Muscle layer of colon (tissue), 2 donors: ENCODE measurements around the gene ABTB2.

Experiments used
- H3K27ac ChIP-seq: one replicate; pipeline ENCODE4 v1.7.0; 2013; ENCODE audit warnings: low read depth, mild to moderate bottlenecking, low read length, moderate library complexity
- H3K27me3 ChIP-seq, 2 donors: one replicate each; pipeline ENCODE4 v1.7.0; 2013; ENCODE audit warnings: low read length in 2 of 2, mild to moderate bottlenecking in 2 of 2; ENCODE audit not compliant: insufficient read depth in 2 of 2, control insufficient read depth in 1 of 2
- H3K36me3 ChIP-seq: one replicate; pipeline ENCODE4 v1.7.0; 2013; ENCODE audit warnings: mild to moderate bottlenecking, low read length; ENCODE audit not compliant: insufficient read depth
- H3K4me1 ChIP-seq: one replicate; pipeline ENCODE4 v1.7.0; 2013; ENCODE audit warnings: mild to moderate bottlenecking, low read length; ENCODE audit not compliant: insufficient read depth
- H3K4me3 ChIP-seq, 2 donors: one replicate each; pipeline ENCODE4 v1.7.0; 2013; ENCODE audit warnings: low read length in 2 of 2, low read depth in 1 of 2, mild to moderate bottlenecking in 1 of 2, moderate library complexity in 1 of 2
- H3K9ac ChIP-seq: one replicate; pipeline ENCODE4 v1.7.0; 2013; ENCODE audit warnings: low read length
- H3K9me3 ChIP-seq: one replicate; pipeline ENCODE4 v1.7.0; 2013; ENCODE audit warnings: mild to moderate bottlenecking, low read length
- donor health status: abdominal sarcoma.
- donor health status: Adenocarcinoma of cecum.

ABTB2 gene

DNA sequence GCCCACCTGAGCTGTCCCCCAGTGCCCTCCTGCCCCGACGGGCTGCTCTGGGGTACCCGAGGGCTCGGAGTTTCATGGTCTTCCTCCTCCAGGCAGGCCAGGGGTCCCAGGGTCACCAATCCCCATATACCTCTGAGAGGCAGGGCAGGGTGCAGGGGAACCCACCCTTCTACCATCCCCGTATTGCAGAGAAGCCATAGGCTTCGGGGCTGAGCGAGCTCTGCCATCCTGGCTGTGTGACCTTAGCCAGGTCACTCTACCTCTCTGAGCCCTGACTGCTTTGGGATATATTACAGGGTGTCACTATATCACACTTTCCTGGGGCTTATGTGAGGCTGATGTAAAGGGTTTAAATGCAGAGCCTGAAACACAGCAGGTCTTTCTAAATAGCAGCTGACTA lies 195.0 kb downstream of the ABTB2 start:
- peaks cover 11% of the 10 kb centered on the region for H3K36me3 ChIP-seq

DNA sequence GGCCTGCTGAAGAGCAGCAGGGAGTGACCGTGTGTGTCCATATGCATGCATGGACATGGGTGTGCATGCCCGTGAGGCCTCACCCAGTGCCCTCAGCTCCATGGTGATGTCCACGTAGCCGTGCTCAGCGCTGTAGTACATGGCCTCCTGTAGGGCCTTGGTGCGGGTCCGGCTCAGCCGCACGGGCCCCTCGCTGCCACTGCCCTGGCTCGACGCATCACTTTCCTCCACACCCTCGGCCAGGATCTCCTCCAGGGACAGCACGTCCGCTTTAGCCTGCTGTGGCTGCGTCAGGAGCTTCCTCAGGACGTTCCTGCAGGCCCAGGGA lies 195.4 kb downstream of the ABTB2 start:
- Histone ChIP-seq H3K4me3 (no peak overlapping the region), H3K36me3 (peaks cover 11% of the 10 kb centered on the region), H3K27me3 (no peaks in the 10 kb centered on the region), H3K27ac (no peak overlapping the region), H3K9me3 (no peaks in the 10 kb centered on the region), H3K9ac (no peak overlapping the region), H3K4me1 (no peaks in the 10 kb centered on the region)

More for the DNA sequence above, 195.0 kb downstream of the ABTB2 start:
- Histone ChIP-seq H3K27me3 (no peaks in the 10 kb centered on the region), H3K4me3 (no peak overlapping the region), H3K9ac (no peak overlapping the region), H3K27ac (no peak overlapping the region), H3K4me1 (no peaks in the 10 kb centered on the region), H3K9me3 (no peaks in the 10 kb centered on the region)

DNA sequence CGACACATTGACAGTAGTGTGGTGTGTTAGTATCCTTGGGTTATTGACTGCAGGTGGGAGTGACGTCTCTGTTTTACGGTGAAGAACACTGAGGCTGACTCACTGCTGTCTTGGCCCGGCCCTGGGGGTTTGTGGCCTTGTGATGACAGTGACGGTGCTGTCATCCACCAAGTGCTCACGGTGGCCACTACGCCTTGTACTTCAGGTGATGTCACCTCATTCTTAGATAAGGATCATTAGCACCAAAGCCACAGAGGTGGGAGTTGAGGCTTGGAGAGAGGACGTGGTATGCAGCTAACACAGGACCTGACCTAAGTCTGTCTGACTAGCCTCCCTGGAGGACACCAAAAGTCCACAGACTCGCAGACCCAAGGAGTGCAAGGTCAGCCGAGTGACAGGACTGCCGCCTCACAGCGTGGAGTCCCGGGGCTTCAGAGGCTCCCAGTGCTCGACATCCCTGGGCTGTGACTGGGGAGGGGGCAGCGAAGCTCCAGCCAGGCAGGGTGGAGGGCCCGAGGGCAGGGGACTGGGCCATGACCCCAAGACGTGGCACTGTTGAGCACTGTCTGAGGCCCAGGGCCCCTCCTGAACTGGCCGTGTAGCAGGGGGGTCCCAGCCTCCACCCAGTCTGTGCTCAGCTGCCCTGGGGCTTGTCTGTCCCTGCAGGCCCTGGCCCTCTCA lies 195.9 kb downstream of the ABTB2 start:
- no peaks in the 10 kb centered on the region for H3K9me3 ChIP-seq
- peaks cover 11% of the 10 kb centered on the region for H3K36me3 ChIP-seq
- H3K4me3 ChIP-seq = no peak overlapping the region
- no peaks in the 10 kb centered on the region for H3K4me1 ChIP-seq
- H3K27me3 ChIP-seq = no peaks in the 10 kb centered on the region
- H3K27ac ChIP-seq = no peak overlapping the region
- H3K9ac ChIP-seq = no peak overlapping the region

DNA sequence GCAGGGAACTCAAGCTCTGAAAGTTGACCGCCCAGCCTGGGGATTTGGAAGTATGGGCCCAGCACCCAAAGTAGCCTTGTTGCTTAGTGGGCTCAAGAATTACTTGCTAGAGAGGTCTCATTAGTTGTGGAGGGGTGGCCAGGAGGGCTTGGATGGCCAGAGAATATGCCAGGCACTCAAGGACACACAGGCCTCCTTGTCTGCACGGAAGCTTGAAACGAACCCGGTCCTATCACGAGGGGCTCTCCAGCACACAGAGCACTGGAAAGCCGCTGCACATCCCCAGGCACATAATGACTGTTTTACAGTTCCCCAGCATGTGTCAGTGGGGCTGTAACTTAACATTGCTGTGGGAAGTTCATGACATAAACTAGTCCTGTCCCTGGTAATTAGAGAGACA lies 196.4 kb downstream of the ABTB2 start:
- H3K27ac ChIP-seq = no peak overlapping the region
- H3K36me3 ChIP-seq = peaks cover 11% of the 10 kb centered on the region
- no peaks in the 10 kb centered on the region for H3K4me1 ChIP-seq
- no peak overlapping the region for H3K4me3 ChIP-seq
- no peak overlapping the region for H3K9ac ChIP-seq
- no peaks in the 10 kb centered on the region for H3K9me3 ChIP-seq
- no peaks in the 10 kb centered on the region for H3K27me3 ChIP-seq

DNA sequence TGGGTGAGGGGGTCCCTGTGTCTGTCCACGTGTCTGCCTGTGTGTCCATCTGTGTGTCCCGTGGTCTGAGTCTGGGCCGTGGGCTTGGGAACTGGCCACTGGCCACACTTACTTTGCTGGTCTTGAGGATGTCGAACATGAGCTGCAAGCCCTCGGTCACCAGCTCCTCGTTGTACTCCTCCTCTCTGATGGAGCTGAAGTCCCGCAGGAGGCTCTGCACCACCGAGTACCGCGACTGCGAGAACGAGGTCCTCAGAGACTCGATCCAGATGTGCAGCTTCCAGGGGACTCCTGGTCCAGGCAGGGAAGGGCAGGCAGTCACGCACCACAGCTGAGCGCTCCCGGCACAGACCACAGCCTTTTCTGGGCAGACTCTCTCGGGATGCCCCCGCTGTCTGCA lies 197.0 kb downstream of the ABTB2 start:
- Histone ChIP-seq H3K4me3 (no peak overlapping the region), H3K9ac (no peak overlapping the region), H3K4me1 (peaks cover 5% of the 10 kb centered on the region), H3K27me3 (no peaks in the 10 kb centered on the region), H3K36me3 (peaks cover 11% of the 10 kb centered on the region), H3K9me3 (no peaks in the 10 kb centered on the region), H3K27ac (no peak overlapping the region)

DNA sequence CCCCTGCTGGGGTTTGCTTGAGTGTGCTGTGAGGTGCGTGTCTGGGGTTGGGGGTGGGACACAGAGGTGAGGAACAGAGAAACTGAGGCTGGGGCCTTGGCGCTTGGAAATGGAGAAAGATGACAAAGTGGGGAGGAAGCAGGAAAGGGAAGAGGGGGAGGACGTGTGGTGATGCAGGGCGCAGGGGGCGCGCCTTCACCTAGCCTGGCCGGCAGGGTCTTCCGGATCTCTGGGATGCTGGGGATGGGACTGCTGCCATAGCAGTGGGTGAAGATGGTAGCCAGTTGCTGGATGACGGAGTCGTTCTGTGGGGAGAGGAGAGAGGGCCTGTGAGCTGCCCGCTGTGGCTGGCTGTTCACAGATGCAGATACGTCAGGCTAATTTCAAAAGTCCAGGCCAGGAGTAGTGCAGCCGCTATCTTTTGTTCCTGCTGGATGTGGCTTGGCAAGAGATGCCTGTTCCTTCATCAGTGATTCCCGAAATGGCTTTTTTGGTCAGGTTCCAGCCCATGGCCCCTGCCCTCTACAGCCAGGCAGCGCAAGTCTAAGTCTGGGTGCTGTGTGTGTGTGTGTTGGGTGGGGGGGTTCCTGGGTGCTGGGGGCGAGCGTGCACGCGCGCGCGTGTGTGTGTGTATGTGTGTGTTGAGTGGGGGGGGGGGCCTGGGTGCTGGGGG lies 197.6 kb downstream of the ABTB2 start:
- H3K9me3 ChIP-seq = no peaks in the 10 kb centered on the region

DNA sequence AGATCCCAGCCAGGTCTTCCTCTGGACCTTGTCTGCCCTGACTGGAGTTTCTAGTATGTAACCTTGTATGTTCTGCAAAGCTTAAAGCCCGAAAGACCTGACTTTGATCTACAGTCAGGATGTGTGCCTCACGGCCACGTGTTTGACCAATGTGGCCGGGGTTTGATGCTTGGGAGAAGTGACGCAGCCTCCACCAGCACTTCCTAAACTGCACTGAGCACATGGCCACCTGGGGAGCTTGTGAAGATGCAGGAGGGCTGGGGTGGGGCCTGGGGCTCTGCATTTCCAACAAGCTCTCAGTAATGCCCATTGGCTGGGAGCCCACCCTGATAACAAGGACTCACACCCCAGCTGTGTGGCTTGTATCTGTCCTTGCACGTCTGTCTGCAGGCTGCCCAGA lies 199.1 kb downstream of the ABTB2 start:
- Histone ChIP-seq H3K4me3 (no peak overlapping the region), H3K9me3 (no peaks in the 10 kb centered on the region), H3K4me1 (peaks cover 20% of the 10 kb centered on the region), H3K27me3 (no peaks in the 10 kb centered on the region), H3K36me3 (peaks cover 11% of the 10 kb centered on the region), H3K9ac (no peak overlapping the region), H3K27ac (no peak overlapping the region)

More for the DNA sequence above, 197.6 kb downstream of the ABTB2 start:
- Histone ChIP-seq H3K27ac (no peak overlapping the region), H3K4me1 (peaks cover 11% of the 10 kb centered on the region), H3K9ac (no peak overlapping the region), H3K27me3 (no peaks in the 10 kb centered on the region), H3K36me3 (peaks cover 11% of the 10 kb centered on the region), H3K4me3 (no peak overlapping the region)

DNA sequence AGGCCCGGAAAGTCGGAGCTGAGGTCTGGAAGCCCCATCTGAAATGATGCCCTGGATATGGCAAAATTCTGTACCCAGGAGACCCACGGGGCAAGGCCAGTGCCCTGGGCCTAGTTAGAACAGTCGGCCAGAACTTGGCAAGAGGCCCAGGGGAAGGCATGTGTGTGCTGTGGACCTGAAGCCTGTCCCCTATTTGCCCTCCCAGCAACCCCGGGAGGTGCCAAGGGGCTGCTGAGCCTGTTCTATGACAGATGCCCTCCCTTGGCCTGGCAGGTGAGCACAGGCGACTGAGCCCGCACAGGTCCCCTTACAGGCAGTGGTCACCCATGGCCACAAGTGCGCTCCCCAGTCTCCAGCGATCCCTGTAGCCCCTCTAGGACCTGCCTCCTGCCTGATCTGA lies 200.6 kb downstream of the ABTB2 start:
- H3K27me3 ChIP-seq = no peaks in the 10 kb centered on the region
- no peaks in the 10 kb centered on the region for H3K9me3 ChIP-seq
- H3K36me3 ChIP-seq = peaks cover 11% of the 10 kb centered on the region
- H3K4me3 ChIP-seq = no peak overlapping the region
- H3K4me1 ChIP-seq = peaks cover 20% of the 10 kb centered on the region
- H3K27ac ChIP-seq = peak overlapping the region; percentile 21
- no peak overlapping the region for H3K9ac ChIP-seq

DNA sequence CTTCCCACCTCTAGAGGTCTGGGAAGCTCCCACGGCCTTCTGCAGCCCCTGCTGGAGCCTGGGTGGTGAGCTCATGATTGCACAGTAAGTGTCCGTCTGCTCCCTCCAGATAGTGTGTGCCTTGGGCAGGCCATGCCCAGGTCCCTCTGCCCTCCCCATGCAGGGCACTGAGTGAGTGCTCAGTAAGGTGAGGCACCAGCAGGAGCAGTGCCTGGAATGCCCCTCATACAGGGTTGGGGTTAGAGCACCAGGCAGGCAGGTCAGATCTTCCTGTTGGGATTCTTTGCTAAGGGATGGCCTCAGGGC lies 202.1 kb downstream of the ABTB2 start:
- H3K4me1 ChIP-seq = peaks cover 20% of the 10 kb centered on the region
- no peaks in the 10 kb centered on the region for H3K27me3 ChIP-seq
- no peak overlapping the region for H3K9ac ChIP-seq
- H3K9me3 ChIP-seq = no peaks in the 10 kb centered on the region
- peaks cover 11% of the 10 kb centered on the region for H3K36me3 ChIP-seq
- H3K4me3 ChIP-seq = no peak overlapping the region
- peak overlapping the region; percentile 71 for H3K27ac ChIP-seq

DNA sequence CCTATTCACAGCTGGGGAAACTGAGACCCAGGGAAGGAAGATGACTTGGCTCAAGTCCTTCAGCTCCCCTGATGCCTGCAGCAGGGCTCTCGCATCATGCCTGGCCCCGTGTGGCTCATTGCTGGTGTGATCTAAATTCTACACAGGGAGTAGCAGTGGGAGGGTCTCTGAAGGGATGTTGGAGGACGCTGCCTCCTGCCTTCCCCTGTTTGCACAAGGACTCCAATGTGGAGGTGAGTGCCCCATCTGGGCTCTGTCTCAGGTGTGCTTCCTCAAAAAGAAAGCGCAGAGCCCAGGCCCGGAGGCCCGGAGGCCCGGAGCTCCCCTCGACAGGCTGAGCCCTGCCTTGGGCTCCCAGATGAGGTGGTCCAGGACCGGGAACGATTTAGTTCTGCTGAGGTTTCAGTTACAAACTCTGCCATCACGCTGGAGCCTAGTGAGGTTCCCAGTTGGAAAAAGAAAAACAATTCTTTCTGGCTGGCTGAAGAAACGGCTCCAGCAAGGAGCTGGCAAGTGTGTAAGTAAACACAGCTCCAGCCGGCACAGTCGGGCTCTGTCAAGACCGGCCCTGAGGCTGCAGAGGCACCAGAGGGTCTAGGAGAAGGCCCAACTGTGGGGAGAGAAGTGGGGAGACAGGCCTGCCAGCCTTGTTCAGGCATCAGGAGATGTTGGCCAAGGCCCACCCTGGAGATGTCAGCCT lies 202.6 kb downstream of the ABTB2 start:
- Histone ChIP-seq H3K36me3 (peaks cover 10% of the 10 kb centered on the region), H3K4me1 (peaks cover 20% of the 10 kb centered on the region), H3K4me3 (no peak overlapping the region), H3K9me3 (no peaks in the 10 kb centered on the region), H3K27me3 (no peaks in the 10 kb centered on the region), H3K9ac (no peak overlapping the region), H3K27ac (peak overlapping the region; percentile 71)

DNA sequence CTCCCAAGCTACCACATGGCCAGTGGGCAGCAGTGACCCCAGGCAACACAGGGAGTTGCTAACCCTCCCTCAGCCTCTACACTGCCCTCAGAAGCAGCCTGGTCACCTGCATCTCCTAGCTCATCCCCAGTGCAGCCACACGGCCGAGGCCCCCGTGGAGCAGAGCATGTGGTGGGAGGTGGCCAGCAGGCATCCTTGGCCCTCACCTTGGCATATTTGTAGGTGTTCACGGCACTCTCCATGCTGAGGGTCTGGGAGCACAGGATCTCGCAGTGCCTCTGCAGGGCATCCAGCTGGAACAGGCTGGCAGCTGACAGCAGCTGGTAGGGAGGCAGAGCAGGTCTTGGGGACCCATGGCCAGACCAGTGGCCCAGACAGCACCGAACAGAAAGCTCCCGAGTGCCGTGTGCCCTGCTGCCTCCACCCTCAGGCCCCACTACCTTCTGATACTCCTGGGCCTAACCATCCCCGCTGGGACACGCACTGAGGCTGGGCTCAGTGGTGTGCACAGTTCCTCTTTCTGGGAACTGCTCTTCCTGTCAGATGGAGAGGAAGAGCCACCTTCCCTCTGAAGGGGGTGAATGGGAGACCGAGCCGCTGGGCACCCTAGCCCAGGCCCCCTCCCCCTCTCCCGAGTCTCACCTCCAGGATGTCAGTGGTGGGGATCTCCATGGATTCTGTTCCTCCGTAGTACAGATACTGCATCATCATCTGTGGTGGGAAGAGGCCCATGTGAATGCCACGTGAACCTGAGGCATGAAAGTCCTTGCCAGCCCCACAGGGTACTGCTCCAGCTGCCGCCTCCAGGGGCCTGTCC lies 203.5 kb downstream of the ABTB2 start:
- H3K4me3 ChIP-seq = no peak overlapping the region
- peaks cover 6% of the 10 kb centered on the region for H3K36me3 ChIP-seq
- no peaks in the 10 kb centered on the region for H3K27me3 ChIP-seq
- H3K9ac ChIP-seq = no peak overlapping the region
- no peaks in the 10 kb centered on the region for H3K9me3 ChIP-seq
- peaks cover 20% of the 10 kb centered on the region for H3K4me1 ChIP-seq
- H3K27ac ChIP-seq = peak overlapping the region; percentile 45
